Panc1 (cell line): ENCODE measurements around the gene CABS1. TPM values are rescaled to one million over a fixed set of nuclear protein-coding genes. Genes with fewer than 3 reads are reported as not detected.

ENCODE experiments used
- ATAC-seq: fragments of 200-7000 bp; cut with Tn5 transposase; 2 replicates; pipeline ENCODE4 v1.9.1; 2020; ENCODE audit warnings: mild to moderate bottlenecking, moderate library complexity
- BruUV-seq: library from RNA; stranded (reverse); fragments of 400-500 nt; replicated peaks from 2 replicates; lab custom pipeline; 2021; lab: Mats Ljungman, UMichigan
- CTCF ChIA-PET: fragments of 300-600 bp; sonication (Branson Sonifier 250); formaldehyde crosslinking; loops from one replicate; lab custom pipeline; 2022; ENCODE audit warnings: antibody characterized with exemption; lab: Charles Lee
- POLR2A ChIA-PET: fragments of 300-600 bp; sonication (Branson Sonifier 250); formaldehyde crosslinking; loops from one replicate; lab custom pipeline; 2022; ENCODE audit warnings: antibody characterized with exemption; lab: Charles Lee
- DNase-seq: peaks from one replicate; pipeline ENCODE4 v3.0.0-alpha.2; 2010; ENCODE audit warnings: low read depth, low spot score
- H3K27ac ChIP-seq: 2 replicates; pipeline ENCODE4 v1.5.1; 2011; ENCODE audit warnings: mild to moderate bottlenecking, low read length, inconsistent platforms
- H3K27me3 ChIP-seq: fragments of 200-500 bp; sonication (Bioruptor generic); 2 replicates; pipeline ENCODE4 v1.6.0; 2014; ENCODE audit warnings: low read length, inconsistent platforms; ENCODE audit not compliant: control insufficient read depth, insufficient read depth
- H3K36me3 ChIP-seq: fragments of 200-500 bp; sonication (Bioruptor generic); 2 replicates; pipeline ENCODE4 v1.5.1; 2014; ENCODE audit warnings: inconsistent platforms, mild to moderate bottlenecking, low read length, moderate library complexity; ENCODE audit not compliant: control insufficient read depth, insufficient read depth
- H3K4me1 ChIP-seq: 2 replicates; pipeline ENCODE4 v1.5.1; 2011; ENCODE audit warnings: inconsistent platforms, mild to moderate bottlenecking, low read length, moderate library complexity; ENCODE audit not compliant: control insufficient read depth, insufficient read depth
- H3K4me3 ChIP-seq, 2 experiments: 2 replicates each; pipeline ENCODE4 v1.5.1; 2011 to 2012; ENCODE audit warnings: low read depth in 2 of 2, low read length in 2 of 2, mild to moderate bottlenecking in 2 of 2, inconsistent platforms in 1 of 2, moderate library complexity in 1 of 2
- H3K9me3 ChIP-seq: fragments of 200-500 bp; sonication (Bioruptor generic); 2 replicates; pipeline ENCODE4 v1.5.1; 2014; ENCODE audit warnings: low read depth, mild to moderate bottlenecking, inconsistent platforms, low read length, moderate library complexity; ENCODE audit not compliant: control insufficient read depth, insufficient read depth
- CTCF ChIP-seq: fragments of 450-650 bp; IDR thresholded peaks from 2 replicates; pipeline ENCODE4 v1.5.1; 2017; ENCODE audit warnings: mild to moderate bottlenecking
- POLR2AphosphoS5 ChIP-seq: IDR thresholded peaks from 2 replicates; pipeline ENCODE4 v1.6.1; 2012; ENCODE audit warnings: mild to moderate bottlenecking, low read depth, low read length, moderate library complexity
- REST ChIP-seq, 2 experiments: IDR thresholded peaks; 2 replicates each; pipeline ENCODE4 v1.6.1; 2011 to 2012; ENCODE audit warnings: low read depth in 2 of 2, control low read depth in 1 of 2, low read length in 1 of 2, mild to moderate bottlenecking in 1 of 2, moderate library complexity in 1 of 2; ENCODE audit not compliant: insufficient read depth in 1 of 2
- SIN3A ChIP-seq: IDR thresholded peaks from 2 replicates; pipeline ENCODE4 v1.6.1; 2012; ENCODE audit warnings: low read depth, mild to moderate bottlenecking, low read length, moderate library complexity, borderline replicate concordance; ENCODE audit not compliant: insufficient read depth
- TCF7L2 ChIP-seq: IDR thresholded peaks from 2 replicates; pipeline ENCODE4 v1.6.1; 2011; ENCODE audit warnings: mild to moderate bottlenecking, low read depth, low read length, inconsistent platforms
- in situ Hi-C: cut with HindIII; loops from 2 replicates; pipeline ENCODE4 v1.10.0; 2016; ENCODE audit warnings: low sequenced_read_pairs, low pct_unique_long_range_greater_than_20kb
- intact Hi-C: fragments of 100-400 bp; cut with micrococcal nuclease; formaldehyde crosslinking; loops from one replicate; pipeline ENCODE4 v1.10.0; 2022; ENCODE audit not compliant: unreplicated experiment
- total RNA-seq: library from RNA; stranded (reverse); gene quantifications from one replicate; pipeline ENCODE4 v1.2.1, GENCODE V29; 2021; ENCODE audit not compliant: unreplicated experiment

Gene CABS1
- total RNA-seq, 1 experiment from 2014 or later, result not detected

GRCh38 chr4:70315928-70316327, 18.9 kb upstream of the CABS1 start:
- H3K4me3 ChIP-seq, result no peak overlapping the region
- no peak overlapping the region for H3K27ac ChIP-seq
- no peak for DNase-seq
- H3K9me3 ChIP-seq, result no peaks in the 10 kb centered on the region
- in situ Hi-C loops (no loop called here), intact Hi-C loops (no loop called here)
- BruUV-seq, result no TSS peak
- H3K36me3 ChIP-seq, result no peaks in the 10 kb centered on the region
- ATAC-seq, result no peak
- POLR2A ChIA-PET, result no interaction called here
- H3K27me3 ChIP-seq, result no peaks in the 10 kb centered on the region
- TF ChIP-seq REST (IDR thresholded peaks at IDR 0.05; ENCODE audit: insufficient read depth in 1 of 2, low read depth in 2 of 2, low read length in 1 of 2), result no peak
- no peak for TF ChIP-seq TCF7L2
- TF ChIP-seq POLR2AphosphoS5, result no peak
- TF ChIP-seq SIN3A, result no peak
- TF ChIP-seq CTCF, result no peak
- no peaks in the 10 kb centered on the region for H3K4me1 ChIP-seq
- CTCF ChIA-PET, result no interaction called here

DNA sequence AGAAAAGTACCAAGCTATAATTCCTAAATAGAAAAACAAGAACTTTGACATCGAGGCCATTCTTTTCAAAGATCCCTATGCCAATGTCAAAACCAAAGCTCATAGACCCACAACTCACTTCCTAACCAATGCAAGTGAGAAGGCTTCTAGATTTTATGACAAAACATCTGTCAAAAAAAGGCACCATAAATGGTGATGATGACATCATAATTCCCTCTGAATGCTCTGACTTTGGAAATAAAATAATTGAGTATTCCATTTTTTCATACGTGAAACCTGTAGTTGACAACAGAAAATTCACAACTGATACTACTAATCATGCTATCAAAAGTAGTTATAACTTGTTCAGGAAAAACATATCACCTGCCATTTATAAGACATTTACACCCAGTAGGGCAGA, 8.7 kb upstream of the CABS1 start:
- in situ Hi-C loops (no loop called here), intact Hi-C loops (no loop called here)
- POLR2A ChIA-PET, result no interaction called here
- BruUV-seq, result no TSS peak
- ATAC-seq (no peak), DNase-seq (no peak)
- TF ChIP-seq REST (IDR thresholded peaks at IDR 0.05; ENCODE audit: insufficient read depth in 1 of 2, low read depth in 2 of 2, low read length in 1 of 2) (no peak), POLR2AphosphoS5 (no peak), CTCF (no peak), TCF7L2 (no peak), SIN3A (no peak)
- CTCF ChIA-PET, result no interaction called here
- Histone ChIP-seq H3K9me3 (no peaks in the 10 kb centered on the region), H3K27ac (no peak overlapping the region), H3K27me3 (no peaks in the 10 kb centered on the region), H3K4me1 (no peaks in the 10 kb centered on the region), H3K36me3 (no peaks in the 10 kb centered on the region), H3K4me3 (no peak overlapping the region)
